ENCODE measurements around the gene CGNL1. TPM values are rescaled to one million over a fixed set of nuclear protein-coding genes. Genes with fewer than 3 reads are reported as not detected.

CGNL1 gene
- total RNA-seq, 4 donors from 2014 or later, result 40.7 to 74.4 (median 56.0) TPM

- TF ChIP-seq CTCF (IDR thresholded peaks at IDR 0.05) (no peak), POLR2A (IDR thresholded peaks at IDR 0.05) (no peak)
- Histone ChIP-seq H3K9me3 (no peaks in the 10 kb centered on the region), H3K4me1 (peaks cover 4 to 10% of the 10 kb centered on the region in 2 donors), H3K27ac (no peak overlapping the region), H3K36me3 (no peaks in the 10 kb centered on the region), H3K4me3 (replicated peaks in 1 of 3) (no peak overlapping the region), H3K27me3 (no peaks in the 10 kb centered on the region)
- 82 to 86% methylated on average over 12 of the region's 12 CpGs for WGBS, 2 donors
- DNase-seq, result no peak
- intact Hi-C loops (cut with DNase I), result no loop called here
Observed at GRCh38 chr15:57411945-57412768, 35.9 kb downstream of the CGNL1 start.

GRCh38 chr15:57415602-57416001 lies 39.3 kb downstream of the CGNL1 start:
- 82 to 86% methylated on average over 7 of the region's 7 CpGs for WGBS, 2 donors
- DNase-seq, result no peak
- no peaks in the 10 kb centered on the region for H3K36me3 ChIP-seq
- H3K27ac ChIP-seq, result peak overlapping the region in 1 of 3 donors; percentile 18
- no peak for TF ChIP-seq CTCF (IDR thresholded peaks at IDR 0.05)
- TF ChIP-seq POLR2A (IDR thresholded peaks at IDR 0.05), result no peak
- intact Hi-C loops (cut with DNase I), result no loop called here
- H3K9me3 ChIP-seq, result no peaks in the 10 kb centered on the region
- no peaks in the 10 kb centered on the region for H3K27me3 ChIP-seq
- peaks cover 4 to 10% of the 10 kb centered on the region in 2 donors for H3K4me1 ChIP-seq
- H3K4me3 ChIP-seq (replicated peaks in 1 of 3), result no peak overlapping the region

- DNase-seq, result no peak
- H3K9me3 ChIP-seq, result no peaks in the 10 kb centered on the region
- H3K27ac ChIP-seq, result no peak overlapping the region
- H3K4me3 ChIP-seq (replicated peaks in 1 of 3), result no peak overlapping the region
- no peaks in the 10 kb centered on the region for H3K36me3 ChIP-seq
- WGBS, 2 donors, result 97% methylated on average over 13 of the region's 13 CpGs
- intact Hi-C loops (cut with DNase I), result no loop called here
- TF ChIP-seq POLR2A (IDR thresholded peaks at IDR 0.05) (no peak), CTCF (IDR thresholded peaks at IDR 0.05) (no peak)
- no peaks in the 10 kb centered on the region for H3K27me3 ChIP-seq
- H3K4me1 ChIP-seq, result peaks cover 4 to 10% of the 10 kb centered on the region in 2 donors
Observed at GRCh38 chr15:57418635-57419034, 42.3 kb downstream of the CGNL1 start.

- Histone ChIP-seq H3K36me3 (no peaks in the 10 kb centered on the region), H3K27ac (no peak overlapping the region), H3K4me1 (peaks cover 4 to 10% of the 10 kb centered on the region in 2 donors), H3K9me3 (no peaks in the 10 kb centered on the region), H3K4me3 (replicated peaks in 1 of 3) (no peak overlapping the region), H3K27me3 (no peaks in the 10 kb centered on the region)
- DNase-seq, result no peak
- WGBS, 2 donors, result 90 to 91% methylated on average over 2 of the region's 2 CpGs
- TF ChIP-seq CTCF (IDR thresholded peaks at IDR 0.05) (no peak), POLR2A (IDR thresholded peaks at IDR 0.05) (no peak)
- intact Hi-C loops (cut with DNase I), result no loop called here
Observed at GRCh38 chr15:57419335-57419734, 43.0 kb downstream of the CGNL1 start.

- TF ChIP-seq POLR2A (IDR thresholded peaks at IDR 0.05) (no peak), CTCF (IDR thresholded peaks at IDR 0.05) (no peak)
- no peaks in the 10 kb centered on the region for H3K36me3 ChIP-seq
- no peaks in the 10 kb centered on the region for H3K27me3 ChIP-seq
- no peak overlapping the region for H3K4me3 ChIP-seq (replicated peaks in 1 of 3)
- peaks cover 4% of the 10 kb centered on the region in 2 donors for H3K4me1 ChIP-seq
- intact Hi-C loops (cut with DNase I), result no loop called here
- no peaks in the 10 kb centered on the region for H3K9me3 ChIP-seq
- WGBS, 2 donors, result 96 to 98% methylated on average over 3 of the region's 3 CpGs
- no peak for DNase-seq
- peak overlapping the region in 1 of 3 donors; percentile 6 for H3K27ac ChIP-seq
Observed at GRCh38 chr15:57421110-57421509, 44.8 kb downstream of the CGNL1 start.
